Measurements from ENCODE around the gene AJAP1. TPM values are rescaled to one million over a fixed set of nuclear protein-coding genes. Genes with fewer than 3 reads are reported as not detected.

The AJAP1 gene
- polyA plus RNA-seq, 6 donors from 2014 or later: not detected

- ATAC-seq (ENCODE audit: low read depth in 2 of 2) (no peak), DNase-seq (no peak)
- H3K36me3 Mint-ChIP-seq: no peaks in the 10 kb centered on the region
- no peak overlapping the region for H3K27ac Mint-ChIP-seq
- no peaks in the 10 kb centered on the region for H3K4me1 Mint-ChIP-seq
- no peak overlapping the region for H3K4me3 Mint-ChIP-seq
- peaks cover 0 to 5% (median 2%) of the 10 kb centered on the region in 3 donors for H3K27me3 Mint-ChIP-seq
- no peaks in the 10 kb centered on the region for H3K9me3 Mint-ChIP-seq
Observed at GRCh38 chr1:4730078-4730477, 75.7 kb downstream of the AJAP1 start.

- peaks cover 0 to 15% (median 5%) of the 10 kb centered on the region in 3 donors for H3K4me1 Mint-ChIP-seq
- H3K27ac Mint-ChIP-seq: peak overlapping the region in 1 of 6 donors; percentile 70
- ATAC-seq (ENCODE audit: low read depth in 2 of 2) (no peak), DNase-seq (no peak)
- peaks cover 0 to 10% (median 5%) of the 10 kb centered on the region in 7 donors for H3K9me3 Mint-ChIP-seq
- H3K4me3 Mint-ChIP-seq: no peak overlapping the region
- H3K36me3 Mint-ChIP-seq: peaks cover 0 to 8% of the 10 kb centered on the region in 2 donors
- peaks cover 4 to 24% (median 14%) of the 10 kb centered on the region in 3 donors for H3K27me3 Mint-ChIP-seq
Observed at GRCh38 chr1:4733446-4734177, 79.2 kb downstream of the AJAP1 start.

GRCh38 chr1:4734219-4734618 is 79.8 kb downstream of the AJAP1 start:
- H3K9me3 Mint-ChIP-seq: peaks cover 0 to 11% (median 5%) of the 10 kb centered on the region in 7 donors
- peaks cover 0 to 9% of the 10 kb centered on the region in 2 donors for H3K36me3 Mint-ChIP-seq
- no peak for ATAC-seq (ENCODE audit: low read depth in 2 of 2)
- peaks cover 0 to 15% (median 5%) of the 10 kb centered on the region in 3 donors for H3K4me1 Mint-ChIP-seq
- H3K27me3 Mint-ChIP-seq: peaks cover 4 to 26% (median 16%) of the 10 kb centered on the region in 3 donors
- no peak overlapping the region for H3K4me3 Mint-ChIP-seq
- DNase-seq: no peak
- H3K27ac Mint-ChIP-seq: peak overlapping the region in 1 of 6 donors; percentile 6

- DNase-seq: no peak
- Mint-ChIP-seq H3K4me3 (no peak overlapping the region), H3K27ac (no peak overlapping the region), H3K27me3 (peaks cover 4 to 31% (median 16%) of the 10 kb centered on the region in 3 donors), H3K9me3 (peaks cover 0 to 11% (median 5%) of the 10 kb centered on the region in 7 donors), H3K4me1 (peaks cover 0 to 15% (median 5%) of the 10 kb centered on the region in 3 donors), H3K36me3 (peaks cover 0 to 9% of the 10 kb centered on the region in 2 donors)
- no peak for ATAC-seq (ENCODE audit: low read depth in 2 of 2)
Observed at GRCh38 chr1:4734791-4735190, 80.4 kb downstream of the AJAP1 start.

GRCh38 chr1:4736254-4736653 is 81.8 kb downstream of the AJAP1 start:
- DNase-seq: no peak
- Mint-ChIP-seq H3K9me3 (peaks cover 0 to 12% (median 5%) of the 10 kb centered on the region in 7 donors), H3K27ac (no peak overlapping the region), H3K36me3 (peaks cover 0 to 9% of the 10 kb centered on the region in 2 donors), H3K4me1 (peaks cover 0 to 15% (median 5%) of the 10 kb centered on the region in 3 donors), H3K27me3 (peaks cover 6 to 32% (median 16%) of the 10 kb centered on the region in 3 donors), H3K4me3 (peak overlapping the region in 1 of 8 donors; percentile 29)
- ATAC-seq (ENCODE audit: low read depth in 2 of 2): no peak

GRCh38 chr1:4741876-4742423 is 87.5 kb downstream of the AJAP1 start:
- no peak for DNase-seq
- Mint-ChIP-seq H3K4me3 (no peak overlapping the region), H3K36me3 (peaks cover 0 to 9% of the 10 kb centered on the region in 2 donors)

GRCh38 chr1:4743978-4744750 is 89.8 kb downstream of the AJAP1 start:
- ATAC-seq (ENCODE audit: low read depth in 2 of 2) (no peak), DNase-seq (no peak)
- Mint-ChIP-seq H3K27ac (no peak overlapping the region), H3K4me1 (peaks cover 0 to 3% (median 0%) of the 10 kb centered on the region in 3 donors), H3K36me3 (no peaks in the 10 kb centered on the region), H3K27me3 (peaks cover 0 to 9% (median 6%) of the 10 kb centered on the region in 3 donors), H3K4me3 (no peak overlapping the region), H3K9me3 (peaks cover 0 to 4% (median 0%) of the 10 kb centered on the region in 7 donors)

More at GRCh38 chr1:4741876-4742423, 87.5 kb downstream of the AJAP1 start:
- ATAC-seq (ENCODE audit: low read depth in 2 of 2): no peak
- peaks cover 0 to 11% (median 0%) of the 10 kb centered on the region in 3 donors for H3K4me1 Mint-ChIP-seq
- H3K9me3 Mint-ChIP-seq: peaks cover 0 to 12% (median 5%) of the 10 kb centered on the region in 7 donors
- H3K27me3 Mint-ChIP-seq: peaks cover 9 to 14% (median 9%) of the 10 kb centered on the region in 3 donors
- H3K27ac Mint-ChIP-seq: no peak overlapping the region

- Mint-ChIP-seq H3K4me3 (no peak overlapping the region), H3K27me3 (peaks cover 0 to 9% (median 0%) of the 10 kb centered on the region in 3 donors), H3K36me3 (no peaks in the 10 kb centered on the region), H3K4me1 (peaks cover 0 to 3% (median 0%) of the 10 kb centered on the region in 3 donors), H3K27ac (peak overlapping the region in 1 of 6 donors; percentile 63), H3K9me3 (peaks cover 0 to 4% (median 0%) of the 10 kb centered on the region in 7 donors)
- no peak for ATAC-seq (ENCODE audit: low read depth in 2 of 2)
- DNase-seq: no peak
Observed at GRCh38 chr1:4745560-4745959, 91.2 kb downstream of the AJAP1 start.

GRCh38 chr1:4749406-4749805 is 95.0 kb downstream of the AJAP1 start:
- peaks cover 0 to 3% (median 0%) of the 10 kb centered on the region in 3 donors for H3K4me1 Mint-ChIP-seq

GRCh38 chr1:4750177-4750576 is 95.8 kb downstream of the AJAP1 start:
- no peak for ATAC-seq (ENCODE audit: low read depth in 2 of 2)
- Mint-ChIP-seq H3K36me3 (no peaks in the 10 kb centered on the region), H3K9me3 (peaks cover 3 to 9% (median 6%) of the 10 kb centered on the region in 7 donors), H3K27ac (no peak overlapping the region), H3K4me1 (peaks cover 0 to 3% (median 0%) of the 10 kb centered on the region in 3 donors), H3K27me3 (no peaks in the 10 kb centered on the region), H3K4me3 (no peak overlapping the region)
- no peak for DNase-seq

More at GRCh38 chr1:4749406-4749805, 95.0 kb downstream of the AJAP1 start:
- H3K36me3 Mint-ChIP-seq: no peaks in the 10 kb centered on the region
- no peak overlapping the region for H3K4me3 Mint-ChIP-seq
- peaks cover 3 to 8% (median 4%) of the 10 kb centered on the region in 7 donors for H3K9me3 Mint-ChIP-seq
- ATAC-seq (ENCODE audit: low read depth in 2 of 2) (no peak), DNase-seq (no peak)
- H3K27me3 Mint-ChIP-seq: no peaks in the 10 kb centered on the region
- no peak overlapping the region for H3K27ac Mint-ChIP-seq

GRCh38 chr1:4752059-4752458 is 97.7 kb downstream of the AJAP1 start:
- H3K36me3 Mint-ChIP-seq: no peaks in the 10 kb centered on the region
- no peaks in the 10 kb centered on the region for H3K4me1 Mint-ChIP-seq
- no peak overlapping the region for H3K27ac Mint-ChIP-seq
- peaks cover 3 to 9% (median 6%) of the 10 kb centered on the region in 7 donors for H3K9me3 Mint-ChIP-seq
- DNase-seq: no peak
- no peak overlapping the region for H3K4me3 Mint-ChIP-seq
- no peak for ATAC-seq (ENCODE audit: low read depth in 2 of 2)
- H3K27me3 Mint-ChIP-seq: no peaks in the 10 kb centered on the region

- no peak overlapping the region for H3K27ac Mint-ChIP-seq
- ATAC-seq (ENCODE audit: low read depth in 2 of 2): no peak
- peaks cover 0 to 5% (median under 1%) of the 10 kb centered on the region in 3 donors for H3K27me3 Mint-ChIP-seq
- H3K36me3 Mint-ChIP-seq: peaks cover 8% of the 10 kb centered on the region in 2 donors
- DNase-seq: no peak
- no peak overlapping the region for H3K4me3 Mint-ChIP-seq
- peaks cover 7 to 20% (median 14%) of the 10 kb centered on the region in 7 donors for H3K9me3 Mint-ChIP-seq
- no peaks in the 10 kb centered on the region for H3K4me1 Mint-ChIP-seq
Observed at GRCh38 chr1:4754816-4755215, 100.4 kb downstream of the AJAP1 start.

- no peaks in the 10 kb centered on the region for H3K4me1 Mint-ChIP-seq
- no peak overlapping the region for H3K27ac Mint-ChIP-seq
- no peak overlapping the region for H3K4me3 Mint-ChIP-seq
- no peak for DNase-seq
- no peak for ATAC-seq (ENCODE audit: low read depth in 2 of 2)
- H3K36me3 Mint-ChIP-seq: peaks cover 8% of the 10 kb centered on the region in 2 donors
- H3K27me3 Mint-ChIP-seq: peaks cover 0 to 5% (median 4%) of the 10 kb centered on the region in 3 donors
- H3K9me3 Mint-ChIP-seq: peaks cover 10 to 20% (median 14%) of the 10 kb centered on the region in 7 donors
Observed at GRCh38 chr1:4755301-4755845, 101.0 kb downstream of the AJAP1 start.

Data from naive B cell (primary cell).